Esophagus muscularis mucosa (tissue), 4 donors: Measurements from ENCODE around the gene ICAM1.

ENCODE experiments used
- CTCF ChIP-seq, 3 experiments: fragments of 200-600 bp in 2 of 3; fragments of 450-650 bp in 1 of 3; sonication (generic) in 2 of 3; IDR thresholded peaks; one replicate each; pipeline ENCODE4 v1.5.1; 2017 to 2019; ENCODE audit warnings: antibody characterized with exemption in 3 of 3, mild to moderate bottlenecking in 2 of 3, moderate library complexity in 1 of 3
- EP300 ChIP-seq: sonication (generic); formaldehyde crosslinking; IDR thresholded peaks from one replicate; pipeline ENCODE4 v1.6.1; 2017; ENCODE audit warnings: antibody characterized with exemption
- POLR2A ChIP-seq: fragments of 450-650 bp; IDR thresholded peaks from one replicate; pipeline ENCODE4 v1.6.1; 2017; ENCODE audit warnings: antibody characterized with exemption, moderate library complexity, mild to moderate bottlenecking, low read depth
- POLR2AphosphoS5 ChIP-seq, 2 donors: sonication (generic); formaldehyde crosslinking; IDR thresholded peaks; one replicate each; pipeline ENCODE4 v1.6.1; 2017; ENCODE audit warnings: antibody characterized with exemption in 2 of 2

DNA sequence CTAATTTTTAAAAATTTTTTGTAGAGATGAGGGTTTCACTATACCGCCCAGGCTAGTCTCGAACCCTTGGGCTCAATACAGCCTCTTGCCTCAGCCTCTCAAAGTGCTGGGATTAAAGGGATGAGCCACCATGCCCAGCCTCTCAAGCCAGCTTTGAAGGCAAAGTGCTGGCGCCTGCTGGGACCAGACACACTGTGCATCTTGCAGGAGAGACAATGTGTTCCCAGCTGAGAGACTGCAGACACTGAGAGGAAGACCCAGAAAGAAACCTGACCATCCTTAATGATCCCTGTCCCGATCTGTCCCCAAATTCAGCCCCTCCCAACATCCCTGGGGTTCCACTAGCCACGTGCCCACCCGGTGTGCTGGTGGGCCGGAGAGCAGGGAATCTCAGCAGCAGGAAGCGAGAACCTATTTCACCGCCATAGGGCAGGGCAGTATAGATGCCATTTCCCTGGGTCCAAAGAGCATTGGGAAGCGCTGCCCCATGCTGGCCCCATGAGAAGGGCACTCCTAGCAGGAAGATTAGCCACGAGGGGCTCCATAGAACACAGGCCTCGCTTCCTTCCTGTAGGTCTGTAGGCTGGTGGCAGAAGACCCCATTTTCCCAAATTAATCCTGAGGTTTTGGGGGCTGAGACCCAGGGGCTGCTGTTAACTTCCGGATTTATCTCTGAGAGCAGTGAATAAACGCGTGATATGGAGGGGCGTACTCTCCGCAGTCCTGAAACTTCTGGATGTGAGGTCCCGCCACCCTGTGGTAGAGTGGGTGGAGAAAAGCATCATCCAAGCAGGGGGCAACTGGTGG is 61.4 kb downstream of the ICAM1 start:
- TF ChIP-seq CTCF (IDR thresholded peaks at IDR 0.05) (no peak), POLR2AphosphoS5 (IDR thresholded peaks at IDR 0.05) (no peak), POLR2A (no peak), EP300 (no peak)
